Adipocyte (in vitro differentiated cells): ENCODE data around the gene ARMC8.

Experiments used
- DNase-seq: peaks from one replicate; pipeline ENCODE4 v3.0.0-alpha.2; 2015; ENCODE audit warnings: low read depth
- H3K27me3 ChIP-seq: replicated peaks from 2 replicates; pipeline ENCODE4 v1.7.0; 2013; ENCODE audit warnings: mild to moderate bottlenecking, low read length, moderate library complexity; ENCODE audit not compliant: control insufficient read depth, insufficient read depth
- H3K36me3 ChIP-seq: 2 replicates; pipeline ENCODE4 v1.7.0; 2013; ENCODE audit warnings: low read length, mild to moderate bottlenecking, moderate library complexity; ENCODE audit not compliant: control insufficient read depth, insufficient read depth, severe bottlenecking
- H3K4me1 ChIP-seq: 2 replicates; pipeline ENCODE4 v1.7.0; 2013; ENCODE audit warnings: mild to moderate bottlenecking, low read length, moderate library complexity; ENCODE audit not compliant: control insufficient read depth, insufficient read depth
- H3K4me3 ChIP-seq: 2 replicates; pipeline ENCODE4 v1.7.0; 2013; ENCODE audit warnings: mild to moderate bottlenecking, low read length, moderate library complexity
- H3K9ac ChIP-seq: 2 replicates; pipeline ENCODE4 v1.7.0; 2013; ENCODE audit warnings: mild to moderate bottlenecking, low read length, moderate library complexity
- H3K9me3 ChIP-seq: 2 replicates; pipeline ENCODE4 v1.7.0; 2013; ENCODE audit warnings: mild to moderate bottlenecking, low read length, moderate library complexity; ENCODE audit not compliant: control insufficient read depth

The ARMC8 gene

GRCh38 chr3:138222942-138223287, 35.8 kb downstream of the ARMC8 start:
- no peak overlapping the region for H3K4me3 ChIP-seq
- no peak overlapping the region for H3K9ac ChIP-seq
- no peaks in the 10 kb centered on the region for H3K9me3 ChIP-seq
- H3K27me3 ChIP-seq = no peaks in the 10 kb centered on the region
- DNase-seq = no peak
- peaks cover 30% of the 10 kb centered on the region for H3K4me1 ChIP-seq
- H3K36me3 ChIP-seq = peaks cover 69% of the 10 kb centered on the region

GRCh38 chr3:138227650-138228049, 40.5 kb downstream of the ARMC8 start:
- Histone ChIP-seq H3K4me3 (no peak overlapping the region), H3K9ac (no peak overlapping the region), H3K27me3 (no peaks in the 10 kb centered on the region), H3K9me3 (no peaks in the 10 kb centered on the region), H3K4me1 (peaks cover 3% of the 10 kb centered on the region), H3K36me3 (peaks cover 97% of the 10 kb centered on the region)
- peak; percentile 70 for DNase-seq

- DNase-seq = peak; percentile 18
- no peaks in the 10 kb centered on the region for H3K4me1 ChIP-seq
- H3K9me3 ChIP-seq = no peaks in the 10 kb centered on the region
- H3K9ac ChIP-seq = no peak overlapping the region
- no peak overlapping the region for H3K4me3 ChIP-seq
- no peaks in the 10 kb centered on the region for H3K27me3 ChIP-seq
- peaks cover 96% of the 10 kb centered on the region for H3K36me3 ChIP-seq
Measured at GRCh38 chr3:138230525-138230924, 43.4 kb downstream of the ARMC8 start.

GRCh38 chr3:138232705-138233364, 45.7 kb downstream of the ARMC8 start:
- Histone ChIP-seq H3K27me3 (no peaks in the 10 kb centered on the region), H3K9me3 (no peaks in the 10 kb centered on the region), H3K36me3 (peaks cover 95% of the 10 kb centered on the region), H3K4me3 (no peak overlapping the region), H3K4me1 (no peaks in the 10 kb centered on the region), H3K9ac (no peak overlapping the region)
- DNase-seq = no peak

GRCh38 chr3:138234401-138235179, 47.5 kb downstream of the ARMC8 start:
- Histone ChIP-seq H3K9me3 (no peaks in the 10 kb centered on the region), H3K9ac (no peak overlapping the region), H3K27me3 (no peaks in the 10 kb centered on the region), H3K4me3 (no peak overlapping the region), H3K4me1 (no peaks in the 10 kb centered on the region), H3K36me3 (peaks cover 97% of the 10 kb centered on the region)
- DNase-seq = peak; percentile 27

- Histone ChIP-seq H3K4me3 (no peak overlapping the region), H3K9me3 (no peaks in the 10 kb centered on the region), H3K36me3 (peaks cover 97% of the 10 kb centered on the region), H3K27me3 (no peaks in the 10 kb centered on the region), H3K4me1 (no peaks in the 10 kb centered on the region), H3K9ac (no peak overlapping the region)
- no peak for DNase-seq
Measured at GRCh38 chr3:138238711-138239110, 51.6 kb downstream of the ARMC8 start.

GRCh38 chr3:138241061-138241460, 54.0 kb downstream of the ARMC8 start:
- no peaks in the 10 kb centered on the region for H3K9me3 ChIP-seq
- H3K36me3 ChIP-seq = peaks cover 98% of the 10 kb centered on the region
- no peak for DNase-seq
- H3K4me3 ChIP-seq = no peak overlapping the region
- no peaks in the 10 kb centered on the region for H3K4me1 ChIP-seq
- no peaks in the 10 kb centered on the region for H3K27me3 ChIP-seq
- H3K9ac ChIP-seq = no peak overlapping the region

- Histone ChIP-seq H3K4me1 (no peaks in the 10 kb centered on the region), H3K4me3 (no peak overlapping the region), H3K36me3 (peaks cover 98% of the 10 kb centered on the region), H3K9ac (no peak overlapping the region), H3K27me3 (no peaks in the 10 kb centered on the region), H3K9me3 (no peaks in the 10 kb centered on the region)
- DNase-seq = no peak
Measured at GRCh38 chr3:138241676-138242075, 54.6 kb downstream of the ARMC8 start.

GRCh38 chr3:138242466-138242865, 55.4 kb downstream of the ARMC8 start:
- DNase-seq = no peak
- Histone ChIP-seq H3K4me3 (no peak overlapping the region), H3K36me3 (peaks cover 95% of the 10 kb centered on the region), H3K27me3 (no peaks in the 10 kb centered on the region), H3K9me3 (no peaks in the 10 kb centered on the region), H3K9ac (no peak overlapping the region), H3K4me1 (no peaks in the 10 kb centered on the region)

- no peak overlapping the region for H3K4me3 ChIP-seq
- no peak overlapping the region for H3K9ac ChIP-seq
- no peaks in the 10 kb centered on the region for H3K27me3 ChIP-seq
- peaks cover 87% of the 10 kb centered on the region for H3K36me3 ChIP-seq
- no peaks in the 10 kb centered on the region for H3K9me3 ChIP-seq
- no peaks in the 10 kb centered on the region for H3K4me1 ChIP-seq
- DNase-seq = no peak
Measured at GRCh38 chr3:138245026-138245425, 57.9 kb downstream of the ARMC8 start.

- Histone ChIP-seq H3K36me3 (peaks cover 70% of the 10 kb centered on the region), H3K9me3 (no peaks in the 10 kb centered on the region), H3K4me1 (no peaks in the 10 kb centered on the region), H3K4me3 (no peak overlapping the region), H3K9ac (no peak overlapping the region), H3K27me3 (no peaks in the 10 kb centered on the region)
- DNase-seq = no peak
Measured at GRCh38 chr3:138249636-138250035, 62.5 kb downstream of the ARMC8 start.
